Uterus (tissue), 4 donors: ENCODE measurements around the gene SESTD1. TPM values are rescaled to one million over a fixed set of nuclear protein-coding genes. Genes with fewer than 3 reads are reported as not detected.

Experiments used
- DNase-seq, 2 donors: peaks; one replicate each; pipeline ENCODE4 v3.0.0-alpha.2; 2019 to 2020
- H3K27ac ChIP-seq, 2 donors: fragments of 200-600 bp; sonication (generic); 1 replicate in 1 of 2; 2 replicates in 1 of 2; pipeline ENCODE4 v1.5.1; 2016 to 2018
- H3K27me3 ChIP-seq, 2 donors: fragments of 200-600 bp; sonication (generic); one replicate each; pipeline ENCODE4 v1.5.1; 2018 to 2019; ENCODE audit warnings: control low read depth in 1 of 2
- H3K36me3 ChIP-seq, 2 donors: fragments of 200-600 bp; sonication (generic); one replicate each; pipeline ENCODE4 v1.5.1; 2019; ENCODE audit warnings: control low read depth in 1 of 2
- H3K4me1 ChIP-seq, 2 donors: fragments of 200-600 bp; sonication (generic); one replicate each; pipeline ENCODE4 v1.5.1; 2018 to 2019; ENCODE audit warnings: control low read depth in 1 of 2
- H3K4me3 ChIP-seq, 2 donors: fragments of 200-600 bp; sonication (generic); 1 replicate in 1 of 2; 2 replicates in 1 of 2; pipeline ENCODE4 v1.5.1; 2018 to 2019; ENCODE audit warnings: mild to moderate bottlenecking in 1 of 2
- H3K9me3 ChIP-seq, 2 donors: fragments of 200-600 bp; sonication (generic); one replicate each; pipeline ENCODE4 v1.5.1; 2019; ENCODE audit warnings: control low read depth in 1 of 2
- CTCF ChIP-seq, 4 experiments: fragments of 200-600 bp in 2 of 4; fragments of 450-650 bp in 2 of 4; sonication (generic) in 2 of 4; IDR thresholded peaks; one replicate each; pipeline ENCODE4 v1.5.1; 2016 to 2019; ENCODE audit warnings: antibody characterized with exemption in 4 of 4, mild to moderate bottlenecking in 2 of 4, moderate library complexity in 1 of 4
- POLR2A ChIP-seq, 2 donors: fragments of 450-650 bp; IDR thresholded peaks; one replicate each; pipeline ENCODE4 v1.6.1; 2016; ENCODE audit warnings: antibody characterized with exemption in 2 of 2, mild to moderate bottlenecking in 1 of 2, moderate library complexity in 1 of 2
- intact Hi-C: fragments of 100-400 bp; cut with DNase I; formaldehyde crosslinking; loops from one replicate; pipeline ENCODE4 v1.15.1; 2023; ENCODE audit warnings: low total_unique reads
- total RNA-seq, 4 donors: library from RNA; depleted of rRNA in 3 of 4; stranded (reverse); fragments of >200 nt in 3 of 4; gene quantifications; one replicate each; pipeline versions ENCODE4 v1.1.0 to v1.2.4, GENCODE V29; 2014 to 2023
- donor health status: DM: yes; HTN: yes; CAD: no.

The SESTD1 gene
- total RNA-seq, 4 donors from 2014 or later = 5.6 to 64.7 (median 32.8) TPM

DNA sequence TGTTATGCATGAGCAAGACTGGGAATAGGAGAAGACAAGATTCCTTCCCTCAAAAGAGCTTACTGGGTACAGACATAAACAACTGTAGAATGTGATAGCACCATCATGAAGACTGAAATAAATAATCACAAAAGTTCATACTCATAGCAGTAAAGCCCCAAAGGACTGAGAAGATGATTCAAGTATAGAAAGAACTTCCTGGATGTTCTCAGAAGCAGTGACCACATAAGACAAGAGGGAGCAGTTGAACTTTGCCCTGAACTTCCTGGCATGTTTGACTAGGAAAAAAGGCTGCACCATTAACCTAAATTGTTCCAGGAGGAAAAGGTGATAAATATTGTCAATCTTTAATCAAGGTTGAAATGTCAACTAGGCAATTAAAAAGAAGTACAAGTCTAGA lies 156.9 kb downstream of the SESTD1 start:
- Histone ChIP-seq H3K36me3 (no peaks in the 10 kb centered on the region), H3K27me3 (no peaks in the 10 kb centered on the region), H3K27ac (peak overlapping the region in 1 of 2 donors; percentile 18), H3K4me3 (no peak overlapping the region), H3K4me1 (no peaks in the 10 kb centered on the region), H3K9me3 (no peaks in the 10 kb centered on the region)
- intact Hi-C loops = no loop called here
- DNase-seq = no peak
- TF ChIP-seq POLR2A (IDR thresholded peaks at IDR 0.05) (no peak), CTCF (IDR thresholded peaks at IDR 0.05) (no peak)

DNA sequence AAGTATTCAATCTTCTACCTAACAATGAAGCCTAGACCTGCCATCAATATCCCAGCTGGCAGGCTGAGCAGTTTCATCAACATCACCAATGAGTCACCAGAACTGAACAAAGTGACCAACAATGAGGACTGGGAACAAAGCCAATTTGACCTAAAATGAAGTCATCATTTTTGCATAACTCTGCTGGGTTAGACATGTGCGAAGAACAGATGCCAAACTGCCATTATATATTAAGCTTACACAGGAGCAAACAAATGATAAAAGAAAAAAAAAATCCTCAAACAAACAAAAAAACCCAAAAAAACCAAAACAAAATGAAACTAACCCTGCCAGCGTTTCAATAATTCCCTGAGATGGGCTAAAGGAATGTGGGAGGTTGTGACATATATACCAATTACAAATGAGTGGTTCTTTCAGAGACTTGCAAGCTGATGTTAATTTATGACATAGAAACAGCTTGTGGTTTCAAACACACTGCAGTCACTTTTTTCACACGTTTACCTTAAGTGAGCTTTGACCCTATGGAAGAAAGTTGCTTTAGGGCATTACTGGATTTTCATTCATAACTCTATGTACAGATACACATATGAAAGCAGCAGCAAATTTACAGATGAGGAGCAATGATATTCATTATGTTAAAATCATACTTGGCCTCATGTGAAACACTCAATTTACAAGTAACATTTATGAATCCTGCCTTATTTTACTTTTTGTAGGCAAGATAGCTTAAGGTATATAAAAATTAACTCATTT lies 157.8 kb downstream of the SESTD1 start:
- TF ChIP-seq CTCF (IDR thresholded peaks at IDR 0.05) = no peak
- no peak for TF ChIP-seq POLR2A (IDR thresholded peaks at IDR 0.05)
- H3K4me1 ChIP-seq = no peaks in the 10 kb centered on the region
- intact Hi-C loops = no loop called here
- no peaks in the 10 kb centered on the region for H3K9me3 ChIP-seq
- no peaks in the 10 kb centered on the region for H3K36me3 ChIP-seq
- peak overlapping the region in 1 of 2 donors; percentile 18 for H3K27ac ChIP-seq
- H3K4me3 ChIP-seq = no peak overlapping the region
- H3K27me3 ChIP-seq = no peaks in the 10 kb centered on the region
- DNase-seq = peak in 1 of 2 donors; percentile 34

GRCh38 chr2:179106342-179106675 lies 158.3 kb downstream of the SESTD1 start:
- intact Hi-C loops = no loop called here
- DNase-seq = no peak
- Histone ChIP-seq H3K9me3 (no peaks in the 10 kb centered on the region), H3K27me3 (no peaks in the 10 kb centered on the region), H3K36me3 (no peaks in the 10 kb centered on the region), H3K4me1 (no peaks in the 10 kb centered on the region), H3K4me3 (no peak overlapping the region), H3K27ac (peak overlapping the region in 1 of 2 donors; percentile 18)
- TF ChIP-seq POLR2A (IDR thresholded peaks at IDR 0.05) (no peak), CTCF (IDR thresholded peaks at IDR 0.05) (no peak)

DNA sequence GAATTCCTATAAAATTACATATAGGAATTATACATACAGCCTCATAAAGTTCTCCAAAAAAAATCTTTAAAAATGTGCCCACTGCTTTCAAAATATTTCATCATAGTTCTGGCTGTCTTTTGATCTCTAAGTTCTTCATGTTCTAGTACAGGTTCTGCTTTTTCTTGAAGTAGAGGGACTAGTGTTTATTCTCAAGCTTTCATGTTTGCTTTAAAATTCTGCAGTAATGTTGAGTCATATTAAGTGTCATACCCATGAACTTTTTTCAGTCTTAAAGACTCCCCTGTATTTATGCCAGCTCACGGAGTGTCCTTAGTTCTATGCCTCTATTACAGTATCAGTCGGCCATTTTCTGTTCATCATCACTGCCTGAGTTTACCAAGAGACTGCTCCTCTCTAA lies 159.9 kb downstream of the SESTD1 start:
- Histone ChIP-seq H3K36me3 (no peaks in the 10 kb centered on the region), H3K4me3 (no peak overlapping the region), H3K9me3 (no peaks in the 10 kb centered on the region), H3K27me3 (no peaks in the 10 kb centered on the region), H3K27ac (peak overlapping the region in 1 of 2 donors; percentile 18), H3K4me1 (no peaks in the 10 kb centered on the region)
- intact Hi-C loops = no loop called here
- TF ChIP-seq POLR2A (IDR thresholded peaks at IDR 0.05) = no peak
- no peak for TF ChIP-seq CTCF (IDR thresholded peaks at IDR 0.05)
- no peak for DNase-seq

DNA sequence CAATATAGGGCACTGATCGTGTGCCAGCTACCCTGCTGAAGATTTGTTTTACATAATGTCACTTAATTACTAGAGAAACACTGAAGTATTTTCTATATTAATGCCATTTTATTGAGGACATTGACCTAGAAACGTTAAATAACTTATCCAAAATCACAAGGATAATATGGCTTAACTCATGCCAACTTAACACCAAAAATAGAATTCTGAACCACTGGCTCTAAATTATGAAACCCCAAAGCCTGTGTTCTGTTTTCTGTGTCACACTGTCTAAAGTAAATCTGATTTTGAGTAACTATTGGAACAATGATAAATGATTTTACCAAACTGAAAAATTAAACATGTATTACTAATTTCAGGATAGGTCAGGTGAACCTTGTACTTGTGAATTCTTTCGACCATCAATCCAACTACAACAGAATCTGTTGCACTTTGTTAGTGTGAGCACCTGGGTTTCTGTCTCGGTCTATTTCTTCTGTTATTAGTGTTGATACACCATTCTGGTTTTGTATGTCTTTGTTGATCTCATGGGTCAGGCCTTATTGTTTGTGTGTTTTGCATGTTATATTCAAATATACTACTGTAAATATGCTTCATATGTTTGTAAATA lies 166.4 kb downstream of the SESTD1 start:
- DNase-seq = no peak
- no peaks in the 10 kb centered on the region for H3K9me3 ChIP-seq
- H3K27me3 ChIP-seq = no peaks in the 10 kb centered on the region
- no peaks in the 10 kb centered on the region for H3K36me3 ChIP-seq
- H3K4me3 ChIP-seq = no peak overlapping the region
- intact Hi-C loops = no loop called here
- H3K27ac ChIP-seq = no peak overlapping the region
- H3K4me1 ChIP-seq = no peaks in the 10 kb centered on the region
- no peak for TF ChIP-seq CTCF (IDR thresholded peaks at IDR 0.05)
- no peak for TF ChIP-seq POLR2A (IDR thresholded peaks at IDR 0.05)
